GM21576 (cell line): ENCODE data around the gene APOL1.
"Not testable (repeated sequence)": the region's sequence is repeated elsewhere in the genome, so short reads cannot be mapped to it uniquely, and the experiment has no call there.

Experiments
- ATAC-seq: cut with Tn5 transposase; IDR thresholded peaks from one replicate; pipeline ENCODE4 v1.9.1; 2021; ENCODE audit warnings: mild to moderate bottlenecking, moderate library complexity; ENCODE audit not compliant: unreplicated experiment

Gene APOL1

DNA sequence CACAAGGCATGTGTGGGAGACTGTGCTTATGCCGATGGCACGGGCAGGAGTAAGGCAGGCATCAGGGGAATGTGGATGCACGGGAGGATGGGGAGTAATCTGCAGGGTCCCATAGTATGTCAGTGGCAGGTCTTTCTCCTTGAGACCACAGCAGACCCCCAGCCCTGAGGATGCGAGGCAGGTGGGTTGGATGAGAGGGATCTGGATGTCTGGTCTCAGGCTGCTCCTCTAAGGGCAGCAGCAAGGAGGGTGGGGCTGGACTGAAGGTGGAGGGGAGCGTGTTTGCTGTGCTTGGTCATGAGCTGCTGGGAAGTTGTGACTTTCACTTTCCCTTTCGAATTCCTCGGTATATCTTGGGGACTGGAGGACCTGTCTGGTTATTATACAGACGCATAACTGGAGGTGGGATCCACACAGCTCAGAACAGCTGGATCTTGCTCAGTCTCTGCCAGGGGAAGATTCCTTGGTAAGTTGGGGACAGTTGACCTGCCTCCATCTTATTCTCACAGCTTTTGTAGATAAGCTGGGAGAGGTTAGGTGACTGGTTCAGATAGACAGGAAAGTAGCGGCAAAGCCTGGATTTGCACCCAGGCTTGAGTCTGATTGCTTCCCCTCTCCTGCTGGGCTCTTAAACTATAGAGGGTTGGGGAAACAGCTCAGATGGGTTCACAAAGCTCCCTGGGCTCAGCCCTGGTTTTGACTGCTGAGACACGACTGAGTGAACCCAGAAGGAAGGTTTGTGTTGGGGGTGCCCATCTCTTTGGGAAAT lies at the start of gene APOL1:
APOL1 (plus strand) TSS at position 380 of the 769 bp plus-strand sequence. CDS start 1,823 bp downstream, outside the sequence.
- ATAC-seq, result peak; percentile 60

DNA sequence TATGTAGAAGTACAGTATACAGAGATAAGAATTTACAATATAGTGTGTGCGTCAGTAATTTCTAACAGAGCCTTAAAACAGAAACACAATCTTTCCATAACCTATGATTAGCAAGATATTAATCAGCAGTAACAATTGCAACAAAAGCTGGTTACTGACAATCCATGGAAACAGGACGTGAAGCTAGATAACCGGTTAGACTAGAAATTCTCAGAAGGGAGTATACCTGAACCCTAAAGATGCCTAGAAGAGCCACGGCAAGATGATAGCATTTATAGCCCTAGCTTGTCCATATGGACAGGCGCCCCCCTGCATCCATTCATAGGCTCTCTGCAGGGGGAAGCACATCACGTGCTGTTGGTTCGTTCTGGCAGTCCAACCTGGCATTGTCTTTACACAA lies 49.5 kb upstream of the APOL1 start:
- ATAC-seq, result not testable (repeated sequence)

DNA sequence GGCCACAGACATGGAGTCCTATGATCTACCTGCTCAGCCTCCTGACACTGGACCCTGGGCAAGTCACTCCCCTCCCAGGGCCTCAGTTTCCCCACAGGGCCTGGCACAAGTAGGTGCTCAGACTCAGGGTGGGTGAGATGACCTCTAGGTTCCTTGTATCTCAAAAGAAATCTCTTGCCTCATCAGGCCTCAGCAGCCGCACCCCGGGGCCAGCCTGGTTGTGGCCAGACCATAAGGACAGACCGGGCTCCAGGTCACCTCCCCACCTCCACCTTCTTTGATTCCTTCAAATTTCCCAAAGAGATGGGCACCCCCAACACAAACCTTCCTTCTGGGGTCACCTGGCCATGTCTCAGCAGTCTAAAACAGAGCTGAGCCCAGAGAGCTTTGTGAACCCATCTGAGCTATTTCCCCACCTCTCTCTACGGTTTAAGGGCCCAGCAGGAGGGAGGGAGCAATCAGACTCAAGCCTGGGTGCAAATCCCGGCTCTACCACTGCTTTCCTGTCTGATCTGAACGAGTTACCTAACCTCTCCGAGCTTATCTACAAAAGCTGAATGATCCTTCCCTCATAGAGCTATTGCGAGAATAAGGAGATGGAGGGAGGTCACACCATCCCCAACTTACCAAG lies 48.8 kb upstream of the APOL1 start:
- no peak for ATAC-seq

DNA sequence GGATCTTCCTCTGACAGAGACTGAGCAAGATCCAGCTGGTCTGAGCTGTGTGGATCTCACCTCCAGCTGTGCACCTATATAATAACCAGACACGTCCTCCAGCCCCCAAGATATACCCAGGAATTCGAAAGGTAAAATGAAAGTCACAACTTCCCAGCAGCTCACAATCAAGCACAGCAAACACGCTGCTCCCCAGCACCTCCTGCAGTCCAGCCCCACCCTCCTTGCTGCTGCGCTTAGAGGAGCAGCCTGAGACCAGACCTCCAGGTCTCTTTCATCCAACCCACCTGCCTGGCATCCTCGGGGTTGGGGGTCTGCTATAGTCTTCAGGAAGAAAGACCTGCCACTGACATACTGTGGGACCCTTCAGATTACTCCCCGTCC lies 48.3 kb upstream of the APOL1 start:
- ATAC-seq, result no peak

DNA sequence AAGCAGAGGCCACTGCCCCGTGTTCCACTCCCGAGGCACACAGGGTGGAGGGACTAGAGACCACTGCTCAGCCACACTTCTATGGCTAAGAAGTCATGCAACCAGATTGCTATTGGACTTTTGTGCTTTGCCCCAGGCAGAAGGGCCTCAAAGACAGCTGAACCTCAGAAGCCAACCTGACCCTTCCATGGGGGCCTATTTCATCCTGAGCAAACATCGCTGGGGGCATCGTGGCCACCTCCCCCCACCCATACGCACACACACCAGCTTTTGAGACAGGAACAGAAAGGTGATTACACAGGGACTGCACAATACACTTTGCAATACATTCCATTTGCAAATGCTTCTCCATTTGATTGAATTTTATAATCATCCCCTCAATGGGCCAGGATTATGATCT lies 47.4 kb upstream of the APOL1 start:
- not testable (repeated sequence) for ATAC-seq

DNA sequence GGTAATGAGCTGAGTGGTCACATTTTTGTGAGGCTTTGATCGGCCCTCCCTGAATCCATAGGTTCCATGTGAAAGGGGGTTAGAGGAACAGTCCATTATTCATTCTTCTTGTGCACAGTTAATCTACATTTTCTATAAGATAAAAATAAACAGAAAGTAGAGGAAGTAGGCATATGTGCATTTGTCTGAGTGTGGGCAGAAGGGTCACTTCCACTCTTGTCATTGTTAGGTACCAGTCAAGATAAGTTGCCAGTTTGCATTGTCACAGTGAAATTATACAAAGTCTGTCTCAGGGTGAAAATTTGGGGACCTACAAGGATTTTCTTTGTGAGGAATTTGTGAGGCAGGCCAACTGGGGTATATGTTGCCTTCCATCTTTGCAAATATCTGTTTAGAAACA lies 46.7 kb upstream of the APOL1 start:
- ATAC-seq, result no peak

GRCh38 chr22:36208162-36208765 lies 44.7 kb upstream of the APOL1 start:
- ATAC-seq, result no peak

DNA sequence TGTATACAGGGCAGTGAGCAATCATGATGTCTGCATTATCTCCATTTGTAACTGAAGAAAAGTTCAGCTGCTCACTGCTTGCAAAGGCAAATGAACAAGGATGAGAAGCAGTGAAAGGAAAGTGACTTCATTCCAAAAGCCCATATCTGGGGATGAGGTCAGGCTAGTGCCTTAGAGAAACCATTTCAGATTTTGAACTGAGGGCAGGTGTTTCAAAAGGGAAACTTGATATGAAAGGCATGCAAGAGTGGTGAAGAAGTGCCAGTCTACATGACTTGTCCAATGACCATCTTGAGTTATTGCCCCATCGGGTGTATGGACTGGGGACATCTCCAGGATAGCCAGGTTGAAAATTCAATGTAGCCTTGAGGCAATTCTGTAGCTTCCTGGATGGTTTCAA lies 44.0 kb upstream of the APOL1 start:
- no peak for ATAC-seq

- ATAC-seq, result not testable (repeated sequence)
Measured at GRCh38 chr22:36209488-36209908, 43.4 kb upstream of the APOL1 start.

DNA sequence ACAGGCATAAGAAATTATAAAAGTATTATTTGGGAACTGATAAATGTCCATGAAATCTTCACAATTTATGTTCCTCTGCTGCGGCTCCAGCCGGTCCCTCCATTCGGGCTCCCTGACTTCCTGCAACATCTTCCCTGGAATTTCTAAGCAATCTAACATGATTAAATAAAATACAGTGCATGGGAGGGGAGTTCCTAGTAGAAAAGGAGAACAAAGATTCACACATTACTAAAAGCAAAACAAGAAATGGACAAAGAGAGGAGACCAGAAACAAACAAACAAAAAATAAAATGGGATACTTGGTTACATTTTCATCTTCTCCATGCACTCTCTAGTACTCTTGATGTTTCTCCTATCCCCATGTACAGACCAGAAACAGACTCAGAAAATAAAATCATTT lies 42.7 kb upstream of the APOL1 start:
- no peak for ATAC-seq

- ATAC-seq, result no peak
Measured at GRCh38 chr22:36211237-36211861, 41.6 kb upstream of the APOL1 start.

DNA sequence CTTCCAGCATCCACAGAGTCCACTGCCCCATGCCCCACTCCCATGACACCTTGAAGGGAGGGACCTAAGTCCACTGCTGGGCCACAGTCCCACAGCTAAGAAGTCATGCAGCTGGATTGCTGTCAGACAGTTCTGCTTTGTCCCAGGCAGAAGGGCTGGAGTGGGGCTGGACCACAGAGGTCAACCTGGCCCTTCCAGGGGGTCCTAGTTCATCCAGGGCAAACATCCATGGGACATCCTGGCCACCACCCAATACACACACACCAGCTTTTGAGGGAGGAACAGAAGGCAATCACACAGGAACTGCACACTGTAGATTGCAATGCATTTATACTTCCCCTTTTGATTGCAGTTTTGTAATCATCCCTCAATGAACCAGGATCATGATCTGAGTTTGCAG lies 40.0 kb upstream of the APOL1 start:
- ATAC-seq, result no peak

- ATAC-seq, result no peak
Measured at GRCh38 chr22:36213586-36213985, 39.3 kb upstream of the APOL1 start.

GRCh38 chr22:36215981-36216380 lies 37.0 kb upstream of the APOL1 start:
- no peak for ATAC-seq

- ATAC-seq, result no peak
Measured at GRCh38 chr22:36218648-36219193, 34.2 kb upstream of the APOL1 start.

- no peak for ATAC-seq
Measured at GRCh38 chr22:36220451-36220921, 32.4 kb upstream of the APOL1 start.

DNA sequence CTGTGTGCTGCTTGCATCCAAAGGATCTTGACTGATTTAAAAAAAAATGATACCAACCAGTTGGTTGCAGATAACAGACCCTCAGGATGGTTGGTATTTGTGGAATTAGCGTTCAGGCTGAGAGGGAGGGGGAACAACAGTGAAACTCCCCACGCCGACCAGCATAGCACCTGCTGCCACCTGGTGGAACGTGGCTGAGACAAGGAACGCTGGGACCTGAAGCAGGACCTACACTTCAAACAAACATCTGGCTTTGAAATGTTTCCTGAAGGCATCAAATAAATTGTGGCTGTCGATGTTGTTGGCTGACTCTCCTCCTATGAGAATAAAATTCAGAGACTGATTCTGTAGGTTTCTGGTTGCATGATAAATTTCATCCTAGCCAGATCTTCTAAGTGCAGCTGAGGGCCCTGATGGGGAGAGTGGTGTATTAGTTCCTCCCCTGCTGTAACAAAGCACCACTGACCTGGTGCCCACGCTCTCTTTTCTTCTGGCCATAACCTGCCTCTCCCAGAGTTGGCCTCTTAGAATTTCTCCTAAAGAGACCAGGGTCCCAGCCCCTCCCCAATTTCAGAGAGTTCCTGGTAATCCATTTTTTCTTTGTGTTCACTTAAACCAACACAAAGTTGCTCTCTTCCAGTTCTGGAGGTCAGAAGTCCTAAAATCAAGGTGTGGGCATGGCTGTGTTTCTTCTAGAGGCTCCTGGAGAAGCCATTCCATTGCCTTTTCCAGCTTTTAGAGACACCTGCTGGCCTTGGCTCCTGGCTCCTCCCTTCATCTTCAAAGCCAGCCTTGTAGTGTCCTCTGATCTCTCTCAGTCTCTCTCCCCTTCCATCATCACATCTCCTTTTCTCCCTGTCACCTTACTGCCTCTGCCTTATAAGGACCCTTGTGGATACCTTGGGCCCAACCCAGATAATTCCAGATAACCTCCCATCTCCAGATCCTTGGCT lies 30.9 kb upstream of the APOL1 start:
- no peak for ATAC-seq

- no peak for ATAC-seq
Measured at GRCh38 chr22:36222887-36223450, 30.0 kb upstream of the APOL1 start.

GRCh38 chr22:36223504-36223903 lies 29.4 kb upstream of the APOL1 start:
- ATAC-seq, result no peak

DNA sequence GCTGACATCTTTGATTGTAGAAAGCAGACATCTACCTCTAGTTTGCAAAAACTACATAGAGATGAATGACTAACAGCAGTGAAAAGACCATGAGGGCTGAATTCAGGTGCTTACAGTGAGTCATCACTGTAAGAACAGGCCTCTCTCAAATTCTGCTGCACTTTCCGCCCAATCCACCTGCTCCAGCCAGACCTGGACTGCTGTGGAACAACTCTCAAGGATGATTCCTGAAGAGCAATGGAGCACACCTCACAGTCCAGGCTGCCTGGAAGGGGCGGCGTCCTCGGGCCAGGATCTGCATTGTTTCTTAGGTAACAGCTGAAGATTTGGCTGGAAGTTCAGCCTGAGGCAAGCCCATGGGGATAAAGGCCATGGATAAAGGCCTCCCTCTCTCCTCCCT lies 28.7 kb upstream of the APOL1 start:
- no peak for ATAC-seq
